NCI-H146 treated with DMSO at 0.1 percent for 48 hours (cell line): ENCODE measurements around the gene PACSIN1.

Experiments
- DNase-seq: peaks from one replicate; lab custom pipeline; 2025; ENCODE audit not compliant: unreplicated experiment; lab: John Stamatoyannopoulos, UW

The PACSIN1 gene

GRCh38 chr6:34465531-34466241 is at the start of gene PACSIN1:
Gene PACSIN1, plus strand, starts transcription at chr6:34466076. Its CDS starts 60,230 bp downstream, at chr6:34526306.
- peak; percentile 60 for DNase-seq

GRCh38 chr6:34416877-34417371 is 49.0 kb upstream of the PACSIN1 start:
- no peak for DNase-seq

GRCh38 chr6:34418367-34418766 is 47.5 kb upstream of the PACSIN1 start:
- no peak for DNase-seq

- DNase-seq = no peak
Measured at GRCh38 chr6:34423254-34423653, 42.6 kb upstream of the PACSIN1 start.

- no peak for DNase-seq
Measured at GRCh38 chr6:34424200-34425131, 41.4 kb upstream of the PACSIN1 start.

GRCh38 chr6:34425132-34425497 is 40.8 kb upstream of the PACSIN1 start:
- DNase-seq = no peak

GRCh38 chr6:34425498-34426410 is 40.1 kb upstream of the PACSIN1 start, which contains the start of gene RPS10:
Gene RPS10, minus strand, starts transcription at chr6:34426069. Its CDS starts 848 bp downstream, at chr6:34425221.
- peak; percentile 84 for DNase-seq

- no peak for DNase-seq
Measured at GRCh38 chr6:34435916-34436315, 30.0 kb upstream of the PACSIN1 start.

GRCh38 chr6:34436803-34437643 is 28.9 kb upstream of the PACSIN1 start:
- no peak for DNase-seq

GRCh38 chr6:34437644-34437970 is 28.3 kb upstream of the PACSIN1 start:
- DNase-seq = no peak

- no peak for DNase-seq
Measured at GRCh38 chr6:34438705-34439104, 27.2 kb upstream of the PACSIN1 start.

GRCh38 chr6:34439442-34439841 is 26.4 kb upstream of the PACSIN1 start:
- DNase-seq = no peak

- no peak for DNase-seq
Measured at GRCh38 chr6:34441526-34441925, 24.4 kb upstream of the PACSIN1 start.

GRCh38 chr6:34445313-34445860 is 20.5 kb upstream of the PACSIN1 start:
- no peak for DNase-seq

- no peak for DNase-seq
Measured at GRCh38 chr6:34447386-34447785, 18.5 kb upstream of the PACSIN1 start.

GRCh38 chr6:34447910-34448309 is 18.0 kb upstream of the PACSIN1 start:
- DNase-seq = no peak

- DNase-seq = no peak
Measured at GRCh38 chr6:34451192-34451591, 14.7 kb upstream of the PACSIN1 start.

- no peak for DNase-seq
Measured at GRCh38 chr6:34455831-34456230, 10.0 kb upstream of the PACSIN1 start.

GRCh38 chr6:34457382-34457741 is 8.5 kb upstream of the PACSIN1 start:
- DNase-seq = no peak
